ENCODE data around the gene PTDSS2. TPM values are rescaled to one million over a fixed set of nuclear protein-coding genes. Genes with fewer than 3 reads are reported as not detected.

PTDSS2 gene
- 25.4 and 35.9 TPM in 2 replicates for total RNA-seq

GRCh38 chr11:449889-450808 is at the start of gene PTDSS2:
Gene PTDSS2, plus strand, starts transcription at chr11:450279. Its CDS starts 177 bp downstream, at chr11:450456.

GRCh38 chr11:441418-442274 is 8.4 kb upstream of the PTDSS2 start, which contains the start of gene ANO9:
Gene ANO9, minus strand, starts transcription at chr11:442011. Its CDS starts 85 bp downstream, at chr11:441926.

GRCh38 chr11:506995-507726 is 57.1 kb downstream of the PTDSS2 start, which contains the start of gene RNH1:
Gene RNH1, minus strand, starts transcription at chr11:507242. Its CDS starts 5,080 bp downstream, at chr11:502162.

GRCh38 chr11:535519-536454 is 85.7 kb downstream of the PTDSS2 start, which contains the start of gene HRAS:
Gene HRAS, minus strand, starts transcription at chr11:535576.

GRCh38 chr11:536841-537621 is 87.0 kb downstream of the PTDSS2 start, which contains the start of gene LRRC56:
Gene LRRC56, plus strand, starts transcription at chr11:537527. Its CDS starts 3,158 bp downstream, at chr11:540685.

Small RNA genes within 50 kb of the gene (small RNA-seq; reads per million reads assigned to genes)
- not detected for gene RN7SL838P

Other genes with a start within 250 kb of the PTDSS2 start
- 45.1 and 48.7 TPM in 2 replicates for gene BET1L, start 242.9 kb upstream of the PTDSS2 start, total RNA-seq
- gene RIC8A, start 242.6 kb upstream of the PTDSS2 start, total RNA-seq: 172 and 182 TPM in 2 replicates
- 8.0 and 16.1 TPM in 2 replicates for gene SIRT3, start 213.9 kb upstream of the PTDSS2 start, total RNA-seq
- gene PSMD13, start 213.3 kb upstream of the PTDSS2 start, total RNA-seq: 94.1 and 117 TPM in 2 replicates
- not detected in 2 replicates for gene NLRP6, start 171.9 kb upstream of the PTDSS2 start, total RNA-seq
- 16.9 and 28.1 TPM in 2 replicates for gene PGGHG, start 161.2 kb upstream of the PTDSS2 start, total RNA-seq
- not detected in 2 replicates for gene IFITM5, start 150.8 kb upstream of the PTDSS2 start, total RNA-seq
- 34.5 and 57.3 TPM in 2 replicates for gene IFITM2, start 142.5 kb upstream of the PTDSS2 start, total RNA-seq
- 182 and 187 TPM in 2 replicates for gene IFITM1, start 136.2 kb upstream of the PTDSS2 start, total RNA-seq
- 147 and 163 TPM in 2 replicates for gene IFITM3, start 129.4 kb upstream of the PTDSS2 start, total RNA-seq
- gene B4GALNT4, start 80.8 kb upstream of the PTDSS2 start, total RNA-seq: 1.5 and 3.7 TPM in 2 replicates
- 3.8 and 4.7 TPM in 2 replicates for gene PKP3, start 56.1 kb upstream of the PTDSS2 start, total RNA-seq
- 11.5 and 13.6 TPM in 2 replicates for gene SIGIRR, start 35.3 kb upstream of the PTDSS2 start, total RNA-seq
- not detected in 2 replicates for gene ANO9, start 8.3 kb upstream of the PTDSS2 start, total RNA-seq
- gene RNH1, start 57.0 kb downstream of the PTDSS2 start, total RNA-seq: 359 and 417 TPM in 2 replicates
- gene HRAS, start 85.3 kb downstream of the PTDSS2 start, total RNA-seq: 24.5 and 27.4 TPM in 2 replicates
- 0.65 and 0.85 TPM in 2 replicates for gene LRRC56, start 87.2 kb downstream of the PTDSS2 start, total RNA-seq
- 0.61 and 0.97 TPM in 2 replicates for gene LMNTD2, start 110.5 kb downstream of the PTDSS2 start, total RNA-seq
- 3.7 and 7.7 TPM in 2 replicates for gene RASSF7, start 110.7 kb downstream of the PTDSS2 start, total RNA-seq
- 32.9 and 36.8 TPM in 2 replicates for gene PHRF1, start 126.2 kb downstream of the PTDSS2 start, total RNA-seq
- gene IRF7, start 165.7 kb downstream of the PTDSS2 start, total RNA-seq: 10.6 and 18.5 TPM in 2 replicates
- not detected in 2 replicates for gene CDHR5, start 174.7 kb downstream of the PTDSS2 start, total RNA-seq
- not detected in 2 replicates for gene SCT, start 176.9 kb downstream of the PTDSS2 start, total RNA-seq
- 0.12 and 0.32 TPM in 2 replicates for gene DRD4, start 187.0 kb downstream of the PTDSS2 start, total RNA-seq
- 37.0 and 40.8 TPM in 2 replicates for gene DEAF1, start 244.9 kb downstream of the PTDSS2 start, total RNA-seq
- 8.9 and 17.2 TPM in 2 replicates for gene TMEM80, start 245.5 kb downstream of the PTDSS2 start, total RNA-seq